CD4-positive, alpha-beta T cell treated with Interleukin-17A for 1 hour (primary cell): ENCODE data around the gene RCN2.

ENCODE experiments used
- DNase-seq: peaks from one replicate; pipeline ENCODE4 v3.0.0-alpha.2; 2020

RCN2 gene

DNA sequence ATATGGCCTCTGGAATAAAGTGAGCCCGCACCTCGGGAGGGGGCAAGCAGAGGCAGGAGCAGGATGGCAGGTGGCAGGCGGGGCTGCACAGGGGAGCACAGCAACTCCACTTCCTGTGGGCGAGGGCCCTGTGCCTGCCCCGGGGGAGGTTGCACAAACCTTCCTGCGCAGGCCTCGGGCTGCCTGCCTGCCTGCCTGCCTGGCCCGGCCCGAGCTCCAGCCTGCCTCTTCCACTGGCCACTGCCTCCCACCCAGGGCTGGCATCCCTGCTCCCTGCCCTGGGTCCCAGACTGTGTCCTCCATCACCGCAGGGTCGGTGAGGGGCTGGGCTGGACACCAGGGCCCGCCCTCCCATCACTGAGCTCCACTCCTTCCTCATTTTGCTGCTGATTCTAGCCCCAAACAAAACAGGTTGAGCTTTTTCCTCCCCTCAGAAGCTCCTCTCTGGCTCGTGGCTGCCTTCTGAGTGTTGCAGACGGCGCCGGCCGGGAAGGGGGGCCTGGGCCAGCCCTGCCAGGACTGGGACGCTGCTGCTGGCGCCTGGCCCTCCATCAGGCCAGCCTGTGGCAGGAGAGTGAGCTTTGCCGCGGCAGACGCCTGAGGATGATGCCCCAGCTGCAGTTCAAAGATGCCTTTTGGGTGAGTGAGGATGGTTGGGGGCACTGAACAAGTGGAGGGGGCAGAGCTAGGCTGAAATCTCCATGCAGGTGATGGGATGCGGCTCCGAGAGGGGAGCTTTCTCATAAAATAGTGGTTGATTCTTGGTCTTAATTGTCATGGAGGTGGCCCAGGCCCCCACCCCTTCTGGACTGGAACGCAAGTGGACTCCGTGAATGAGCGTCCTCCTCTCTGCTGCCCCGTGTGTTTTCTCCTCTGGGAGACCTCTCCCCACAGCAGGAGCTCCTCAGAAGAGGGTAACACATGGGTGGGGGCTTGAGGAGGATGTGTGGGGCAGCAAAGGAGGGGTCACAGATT lies 63.7 kb downstream of the RCN2 start, which contains the start of gene PSTPIP1:
PSTPIP1 (plus strand) TSS at position 156 of the 975 bp plus-strand sequence; CDS start at position 604, 448 bp downstream.
- peak; percentile 68 for DNase-seq

GRCh38 chr15:76996076-76996525 lies 64.6 kb downstream of the RCN2 start:
- DNase-seq, result no peak

- peak; percentile 46 for DNase-seq
Observed at GRCh38 chr15:76996526-76997401, 65.2 kb downstream of the RCN2 start.

GRCh38 chr15:76998663-76999285 lies 67.2 kb downstream of the RCN2 start:
- peak; percentile 38 for DNase-seq

DNA sequence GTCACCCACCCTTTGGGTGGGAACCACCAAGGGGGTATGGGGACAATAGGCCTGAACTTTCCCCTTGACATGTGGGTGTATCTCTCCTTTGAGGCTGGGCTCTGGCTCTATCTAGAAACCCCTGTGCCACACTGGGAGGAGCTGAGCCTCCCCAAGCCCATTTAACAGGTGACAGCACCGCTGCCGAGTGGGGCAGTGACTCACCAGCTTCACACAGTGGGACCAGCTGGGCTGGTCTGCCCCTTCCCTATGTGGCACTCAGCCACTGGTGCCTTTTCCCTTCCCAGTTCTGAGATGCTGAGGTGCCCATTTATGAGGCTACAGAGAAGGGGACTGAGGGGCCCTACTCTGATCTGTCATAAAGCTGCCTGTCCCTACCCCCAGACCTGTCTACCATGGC lies 68.4 kb downstream of the RCN2 start:
- no peak for DNase-seq

- no peak for DNase-seq
Observed at GRCh38 chr15:77001351-77001750, 69.8 kb downstream of the RCN2 start.

GRCh38 chr15:77001966-77002365 lies 70.4 kb downstream of the RCN2 start:
- DNase-seq, result no peak

- no peak for DNase-seq
Observed at GRCh38 chr15:77002436-77002835, 70.9 kb downstream of the RCN2 start.

GRCh38 chr15:77002954-77003912 lies 71.7 kb downstream of the RCN2 start:
- DNase-seq, result peak; percentile 78
